LNCAP (cell line): ENCODE measurements around the gene ACAP1.

Experiments
- TF ChIP-seq, protein P1 (sequence below): fragments of 450-650 bp; IDR thresholded peaks from 2 replicates; pipeline ENCODE4 v1.5.1; 2017; ENCODE audit warnings: mild to moderate bottlenecking

The ACAP1 gene

DNA sequence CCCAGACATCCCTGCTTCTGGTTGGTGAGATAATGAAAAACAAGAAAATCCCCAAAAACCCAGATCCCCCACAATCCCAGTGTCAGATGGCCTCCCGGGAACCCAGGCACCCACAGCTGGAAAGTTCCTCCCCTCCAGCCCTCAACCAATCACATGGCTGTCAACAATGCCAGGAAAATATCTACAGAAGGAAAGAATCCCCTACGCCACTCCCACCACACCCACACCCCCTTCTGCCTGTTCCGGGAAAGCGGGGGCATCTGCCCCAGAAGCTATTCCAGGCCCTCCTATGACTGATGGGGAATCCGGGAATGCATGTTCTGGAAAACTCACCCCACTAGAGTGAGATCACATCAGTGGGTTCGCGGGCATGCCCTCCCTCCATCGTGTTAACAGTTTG, 20.4 kb downstream of the ACAP1 start:
- TF ChIP-seq, protein P1, sequence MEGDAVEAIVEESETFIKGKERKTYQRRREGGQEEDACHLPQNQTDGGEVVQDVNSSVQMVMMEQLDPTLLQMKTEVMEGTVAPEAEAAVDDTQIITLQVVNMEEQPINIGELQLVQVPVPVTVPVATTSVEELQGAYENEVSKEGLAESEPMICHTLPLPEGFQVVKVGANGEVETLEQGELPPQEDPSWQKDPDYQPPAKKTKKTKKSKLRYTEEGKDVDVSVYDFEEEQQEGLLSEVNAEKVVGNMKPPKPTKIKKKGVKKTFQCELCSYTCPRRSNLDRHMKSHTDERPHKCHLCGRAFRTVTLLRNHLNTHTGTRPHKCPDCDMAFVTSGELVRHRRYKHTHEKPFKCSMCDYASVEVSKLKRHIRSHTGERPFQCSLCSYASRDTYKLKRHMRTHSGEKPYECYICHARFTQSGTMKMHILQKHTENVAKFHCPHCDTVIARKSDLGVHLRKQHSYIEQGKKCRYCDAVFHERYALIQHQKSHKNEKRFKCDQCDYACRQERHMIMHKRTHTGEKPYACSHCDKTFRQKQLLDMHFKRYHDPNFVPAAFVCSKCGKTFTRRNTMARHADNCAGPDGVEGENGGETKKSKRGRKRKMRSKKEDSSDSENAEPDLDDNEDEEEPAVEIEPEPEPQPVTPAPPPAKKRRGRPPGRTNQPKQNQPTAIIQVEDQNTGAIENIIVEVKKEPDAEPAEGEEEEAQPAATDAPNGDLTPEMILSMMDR, result no peak

- TF ChIP-seq, protein P1, result no peak
Measured at GRCh38 chr17:7357381-7357780, 21.1 kb downstream of the ACAP1 start.

DNA sequence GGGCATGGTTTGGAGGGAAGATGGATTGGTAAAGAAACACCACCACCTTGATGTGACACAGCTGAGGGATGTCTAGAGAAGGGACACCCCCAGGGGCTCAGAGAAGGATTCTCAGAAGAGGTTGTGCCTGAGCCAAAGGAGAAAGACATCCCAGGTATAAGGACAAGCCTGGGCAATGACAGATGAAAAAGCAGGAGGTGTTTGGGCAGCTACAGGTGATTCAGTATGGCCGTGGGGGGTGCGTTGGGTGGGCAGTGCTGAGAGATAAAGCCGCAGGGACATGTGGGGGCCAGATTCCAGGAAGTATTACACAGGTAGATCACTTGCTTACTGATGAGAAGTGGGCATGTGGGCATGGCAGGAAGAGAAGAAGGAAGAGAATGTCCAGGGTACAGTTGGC, 25.6 kb downstream of the ACAP1 start:
- TF ChIP-seq, protein P1, result no peak

GRCh38 chr17:7363311-7363710, 27.0 kb downstream of the ACAP1 start:
- TF ChIP-seq, protein P1, result no peak

DNA sequence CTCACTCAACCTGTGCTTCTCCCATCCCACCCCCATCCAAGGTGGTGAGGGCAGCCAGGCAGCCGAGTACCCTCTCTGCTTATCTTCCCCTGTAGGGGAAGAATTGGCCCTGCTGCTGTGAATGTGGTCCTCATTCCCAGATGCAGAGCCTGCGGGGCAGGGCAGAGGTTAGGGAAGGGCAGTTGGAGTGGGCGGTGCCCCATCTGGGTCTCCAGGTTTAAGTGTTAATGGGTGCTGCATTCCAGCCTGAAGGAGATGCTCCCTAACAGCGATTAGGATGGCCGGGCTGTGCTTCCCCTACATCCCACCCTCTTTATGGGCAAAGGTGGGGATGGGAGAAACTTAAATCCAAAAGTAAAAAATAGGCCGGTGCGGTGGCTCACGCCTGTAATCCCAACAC, 30.8 kb downstream of the ACAP1 start:
- TF ChIP-seq, protein P1, result no peak

- TF ChIP-seq, protein P1, result no peak
Measured at GRCh38 chr17:7367918-7368598, 31.7 kb downstream of the ACAP1 start.

- TF ChIP-seq, protein P1, result no peak
Measured at GRCh38 chr17:7369825-7370224, 33.5 kb downstream of the ACAP1 start.

- TF ChIP-seq, protein P1, result no peak
Measured at GRCh38 chr17:7370853-7371252, 34.5 kb downstream of the ACAP1 start.
